AML-193 (cell line): ENCODE measurements around the gene ITPR1.
"Not testable (repeated sequence)": the region's sequence is repeated elsewhere in the genome, so short reads cannot be mapped to it uniquely, and the experiment has no call there.

Experiments
- DNase-seq, 2 experiments: peaks; one replicate each; lab custom pipeline; 2025; lab: John Stamatoyannopoulos, UW

The ITPR1 gene

DNA sequence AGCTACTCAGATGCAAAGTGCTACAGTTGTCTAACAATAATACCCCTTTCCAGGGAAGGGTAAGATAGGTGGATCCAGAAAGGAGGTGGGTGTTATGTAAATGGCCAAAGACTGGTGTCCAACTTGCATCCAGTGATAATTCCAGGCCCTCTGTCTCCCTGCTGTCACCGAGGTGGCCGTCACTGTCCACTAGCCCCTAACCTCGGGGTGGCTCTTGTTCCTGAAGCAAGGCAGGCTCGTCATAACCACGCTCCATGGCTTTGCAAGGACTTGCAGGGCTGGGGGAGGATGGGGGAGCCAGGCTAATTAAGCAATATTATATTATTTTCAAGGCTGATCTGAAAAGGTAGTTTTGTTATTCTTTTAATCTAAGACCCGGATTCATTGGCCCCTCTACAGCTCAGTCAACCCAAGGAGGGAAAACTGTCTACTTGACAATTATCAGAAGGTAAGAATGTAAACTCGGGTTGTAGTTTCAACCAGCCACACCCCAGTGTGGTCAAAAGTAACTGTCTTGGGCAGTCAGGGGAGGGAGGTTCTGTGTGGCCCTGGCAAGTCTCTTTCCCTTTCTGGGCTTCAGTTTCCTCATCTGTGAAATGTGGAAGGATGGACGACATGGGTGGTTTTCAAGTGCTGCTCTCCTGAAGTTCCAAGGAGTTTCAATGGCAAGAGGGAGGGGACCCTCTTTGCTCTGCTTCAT is 266.0 kb downstream of the ITPR1 start:
- DNase-seq, result no peak

DNA sequence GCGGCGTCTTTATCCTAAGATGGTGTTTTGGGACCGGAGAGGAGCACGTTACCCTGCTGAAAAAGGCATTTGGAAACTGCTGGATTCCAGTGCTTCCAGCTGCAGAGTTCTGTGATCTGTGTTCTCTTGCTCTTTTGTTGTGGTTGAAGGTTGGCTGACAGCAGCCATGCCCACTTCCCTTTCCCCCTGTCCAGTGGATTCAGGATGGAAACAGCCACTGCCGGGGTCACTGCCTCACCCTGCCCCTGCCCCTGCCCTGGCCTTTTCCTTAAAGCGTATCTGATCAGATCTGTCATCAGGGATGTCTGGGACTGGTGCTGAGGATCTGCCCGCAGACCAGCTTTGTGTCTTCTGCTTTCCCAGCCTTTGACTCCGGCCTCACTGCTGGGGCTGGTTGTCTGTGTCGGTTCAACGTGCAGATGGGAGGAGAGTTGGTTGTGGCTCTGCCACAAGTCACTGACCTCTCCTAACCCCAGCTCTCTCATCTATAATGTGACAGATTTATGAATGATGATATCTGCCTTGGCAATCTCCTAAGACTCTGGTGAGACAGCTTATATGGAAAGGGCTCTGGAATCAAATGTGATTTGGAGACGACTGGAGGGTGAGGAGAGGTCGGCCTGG is 266.7 kb downstream of the ITPR1 start:
- no peak for DNase-seq

DNA sequence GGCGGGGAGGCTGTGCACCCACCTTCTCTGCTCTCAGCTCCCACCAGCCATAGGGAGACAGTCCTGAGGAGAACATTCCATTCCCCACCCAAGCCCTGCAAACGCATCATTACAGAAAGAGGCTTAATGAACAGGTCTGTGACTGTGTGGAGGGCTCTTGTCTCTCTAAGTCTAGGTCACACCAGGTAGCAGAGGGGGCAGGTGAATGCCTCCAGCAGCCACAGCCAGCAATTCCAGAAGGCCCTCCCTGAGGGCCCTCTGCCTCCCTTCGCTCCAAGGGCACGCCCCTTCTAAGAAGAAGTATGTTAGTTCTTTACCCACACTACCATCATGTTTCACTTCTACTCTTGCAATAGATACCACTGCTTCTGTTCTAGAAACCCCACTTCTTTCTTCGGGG is 268.6 kb downstream of the ITPR1 start:
- DNase-seq, result no peak

DNA sequence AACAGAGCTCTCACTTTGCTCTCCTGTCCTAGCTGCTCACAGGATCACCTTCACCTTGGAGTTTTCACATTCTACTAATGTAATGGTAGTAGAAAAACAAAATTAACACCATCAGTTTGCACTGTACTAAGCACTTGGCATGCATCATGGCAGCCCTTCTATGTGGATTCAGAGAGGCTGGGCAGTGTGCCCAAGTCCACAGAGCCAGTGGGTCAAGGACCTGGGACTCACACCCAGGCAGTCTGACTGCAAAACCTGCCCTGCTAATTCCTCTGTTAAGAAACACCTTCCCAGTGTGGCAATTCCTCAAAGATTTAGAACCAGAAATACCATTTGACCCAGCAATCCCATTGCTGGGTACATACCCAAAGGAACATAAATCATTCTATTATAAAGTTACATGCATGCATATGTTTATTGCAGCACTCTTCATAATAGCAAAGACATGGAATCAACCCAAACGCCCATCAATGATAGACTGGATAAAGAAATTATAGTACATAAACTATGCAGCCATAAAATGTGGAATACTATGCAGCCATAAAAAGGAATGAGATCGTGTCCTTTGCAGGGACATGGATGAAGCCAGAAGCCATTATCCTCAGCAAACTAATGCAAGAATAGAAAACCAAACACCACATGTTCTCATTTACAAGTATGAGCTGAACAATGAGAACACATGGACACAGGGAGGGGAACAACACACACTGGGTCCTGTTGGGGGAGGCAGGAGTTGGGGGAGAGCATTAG is 269.5 kb downstream of the ITPR1 start:
- not testable (repeated sequence) for DNase-seq

DNA sequence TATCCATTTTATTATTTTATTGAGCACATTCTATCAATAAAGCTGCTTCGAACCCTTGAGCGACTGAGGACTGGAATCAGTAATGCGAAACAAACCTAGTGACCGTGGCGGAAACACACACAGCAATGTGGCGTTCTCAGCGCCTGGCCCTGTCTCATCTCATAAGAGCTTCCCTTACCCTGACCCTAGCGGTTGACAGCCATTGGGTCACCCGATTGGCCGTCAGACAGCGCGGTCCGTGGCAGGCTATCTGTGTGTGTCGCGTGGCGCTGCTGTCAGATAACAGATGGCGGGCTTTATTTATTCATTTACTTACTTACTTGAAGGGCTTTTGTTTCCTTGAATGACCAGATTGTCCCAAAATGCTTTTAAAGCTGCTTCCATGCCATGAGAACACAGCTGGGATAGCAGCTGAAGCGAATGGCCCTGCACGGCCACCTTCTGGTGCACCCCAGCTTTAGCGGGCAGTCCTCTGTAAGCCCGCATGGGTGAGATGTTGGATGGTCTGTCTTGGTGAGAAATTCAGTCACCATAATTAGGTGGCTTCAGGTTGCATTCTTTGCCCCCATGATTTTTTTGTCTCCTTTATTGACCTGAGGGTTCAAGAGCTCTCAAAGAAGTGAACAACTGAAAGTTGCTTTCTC is 270.6 kb downstream of the ITPR1 start:
- DNase-seq, result no peak

DNA sequence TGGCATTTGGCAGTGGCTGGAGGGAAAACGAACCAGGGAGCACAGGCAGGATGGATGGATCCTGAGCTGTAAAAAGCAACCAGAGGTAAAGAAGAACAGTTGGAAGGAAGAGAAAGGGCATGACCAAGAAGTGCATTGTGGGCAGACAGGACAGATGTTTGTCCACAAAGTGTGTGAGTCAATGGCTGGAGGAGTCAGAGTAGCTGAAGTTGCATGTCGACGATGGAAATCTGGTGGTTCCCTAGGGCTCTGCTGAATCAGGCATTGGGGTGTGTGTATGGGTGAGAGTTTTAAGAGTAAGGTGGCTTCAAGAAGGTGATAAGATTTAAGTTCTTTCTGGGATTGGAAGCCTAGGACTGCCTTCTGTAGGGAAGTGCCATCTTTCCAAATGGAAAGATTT is 272.1 kb downstream of the ITPR1 start:
- no peak for DNase-seq

DNA sequence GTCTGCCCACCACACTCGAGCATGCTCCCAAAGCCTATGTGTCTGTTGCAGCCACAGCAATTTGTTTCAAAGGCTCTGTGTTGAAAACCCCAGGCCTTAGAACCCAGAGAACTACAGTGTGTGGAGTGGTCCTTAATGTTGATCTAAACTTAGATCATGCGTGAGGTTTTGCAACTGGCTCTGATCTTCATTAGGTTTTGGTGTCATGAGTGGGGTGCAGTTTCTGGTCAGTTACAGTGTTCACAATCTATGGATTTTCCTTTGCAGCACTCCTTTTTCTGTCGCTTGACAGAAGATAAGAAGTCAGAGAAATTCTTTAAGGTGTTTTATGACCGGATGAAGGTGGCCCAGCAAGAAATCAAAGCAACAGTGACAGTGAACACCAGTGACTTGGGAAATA is 273.1 kb downstream of the ITPR1 start:
- no peak for DNase-seq

DNA sequence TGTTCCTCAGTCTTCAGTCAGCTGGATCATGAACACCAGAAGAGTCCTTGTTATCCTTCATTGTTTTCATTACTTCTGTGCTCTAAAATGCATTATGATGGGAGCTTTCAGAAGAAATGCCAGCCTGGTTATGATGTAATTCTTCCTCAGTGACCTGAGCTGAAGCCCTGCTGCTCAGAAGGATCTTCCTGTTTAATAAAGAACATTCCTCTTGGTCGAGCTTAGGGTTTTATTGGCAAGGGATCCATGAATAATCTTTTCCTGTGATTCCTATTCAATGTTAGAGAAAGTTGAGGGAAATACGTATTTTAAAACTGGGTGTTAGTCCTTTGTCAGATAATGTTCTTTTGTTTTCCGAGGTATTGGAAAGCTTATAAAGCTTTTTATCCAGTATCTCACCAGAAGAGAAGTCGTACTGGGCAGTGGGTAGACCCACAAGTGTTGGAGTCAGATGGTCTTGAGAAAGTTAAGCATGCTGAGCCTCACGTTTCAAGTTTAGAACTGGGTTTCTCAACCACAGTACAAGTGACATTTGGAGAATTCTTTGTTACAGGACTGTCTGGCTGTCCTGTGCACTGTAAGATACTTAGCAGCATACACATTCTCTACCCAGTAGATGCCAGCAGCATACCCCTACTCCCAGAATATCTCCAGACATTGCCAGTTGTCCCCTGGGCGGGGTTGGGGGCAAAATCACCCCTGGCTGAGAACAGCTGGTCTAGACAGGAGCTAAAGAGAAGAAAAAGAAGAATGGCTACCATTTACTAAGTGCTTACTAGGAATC is 273.8 kb downstream of the ITPR1 start:
- DNase-seq, result no peak

DNA sequence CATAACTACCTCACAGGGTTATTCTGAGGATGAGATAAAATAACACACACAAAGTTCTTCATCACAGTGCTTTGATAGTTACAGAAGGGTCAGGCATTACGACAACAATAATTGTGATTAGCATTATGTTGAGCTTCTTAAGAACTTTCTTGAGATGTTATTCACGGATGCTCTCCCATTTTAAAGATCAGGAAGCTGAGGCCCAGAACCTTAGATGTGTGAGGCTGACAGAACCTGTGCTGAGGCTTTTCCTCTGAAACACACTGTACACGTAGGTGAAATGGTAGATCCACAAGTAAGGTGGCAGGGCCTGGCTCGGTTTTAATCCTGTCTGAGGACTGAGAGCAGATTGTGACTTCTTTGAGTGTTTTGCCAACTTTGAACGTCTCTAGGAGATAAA is 274.9 kb downstream of the ITPR1 start:
- DNase-seq, result no peak

DNA sequence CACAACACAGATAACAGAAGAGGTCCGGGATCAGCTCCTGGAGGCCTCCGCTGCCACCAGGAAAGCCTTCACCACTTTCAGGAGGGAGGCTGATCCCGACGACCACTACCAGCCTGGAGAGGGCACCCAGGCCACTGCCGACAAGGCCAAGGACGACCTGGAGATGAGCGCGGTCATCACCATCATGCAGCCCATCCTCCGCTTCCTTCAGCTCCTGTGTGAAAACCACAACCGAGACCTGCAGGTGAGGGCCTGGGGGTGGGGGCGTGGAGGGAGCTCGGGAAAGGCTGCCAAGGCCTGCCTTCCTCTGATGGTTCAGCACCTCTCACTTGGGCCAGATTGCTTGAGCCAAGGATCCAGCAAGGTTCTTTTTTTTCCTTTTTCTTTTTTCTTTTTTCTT is 275.4 kb downstream of the ITPR1 start:
- DNase-seq, result no peak

DNA sequence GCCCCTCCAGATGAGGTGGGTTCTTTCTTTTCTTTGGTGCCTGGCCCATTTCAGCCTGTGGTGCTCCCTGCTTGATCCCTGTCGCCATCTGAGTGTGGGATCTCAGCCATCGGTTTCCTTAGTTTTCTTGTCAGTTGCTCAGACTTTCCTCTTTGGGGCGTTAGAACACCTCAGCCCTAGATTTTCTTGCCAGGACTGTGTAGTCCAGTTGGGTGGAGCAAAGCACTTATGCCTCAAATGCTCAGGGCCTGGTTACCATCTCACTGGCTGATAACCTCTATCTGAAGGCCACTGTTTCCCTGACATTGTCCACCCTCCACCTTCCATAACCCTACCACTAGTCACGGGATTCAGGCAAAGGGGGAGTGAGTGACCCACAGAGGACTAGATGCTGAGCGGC is 277.4 kb downstream of the ITPR1 start:
- no peak for DNase-seq

DNA sequence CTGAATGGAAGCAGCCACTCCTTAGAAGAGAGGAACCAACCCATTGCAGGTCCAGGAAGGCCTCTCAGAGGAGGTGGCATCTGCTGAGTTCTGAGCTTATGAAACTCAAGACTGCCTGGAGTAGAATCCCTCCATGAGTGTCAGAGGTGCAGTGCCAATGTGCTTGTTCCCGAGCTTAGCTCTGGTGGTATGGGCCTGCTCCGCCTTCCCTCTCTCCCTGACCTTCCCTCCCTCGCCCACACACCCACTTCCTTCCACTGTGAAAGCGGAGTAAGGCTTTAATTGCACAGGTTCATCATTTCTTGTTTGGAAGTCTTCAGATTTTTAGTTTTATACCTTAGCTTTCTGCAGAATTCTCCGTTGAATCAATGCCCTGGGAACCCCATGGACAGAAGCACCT is 278.1 kb downstream of the ITPR1 start:
- no peak for DNase-seq

DNA sequence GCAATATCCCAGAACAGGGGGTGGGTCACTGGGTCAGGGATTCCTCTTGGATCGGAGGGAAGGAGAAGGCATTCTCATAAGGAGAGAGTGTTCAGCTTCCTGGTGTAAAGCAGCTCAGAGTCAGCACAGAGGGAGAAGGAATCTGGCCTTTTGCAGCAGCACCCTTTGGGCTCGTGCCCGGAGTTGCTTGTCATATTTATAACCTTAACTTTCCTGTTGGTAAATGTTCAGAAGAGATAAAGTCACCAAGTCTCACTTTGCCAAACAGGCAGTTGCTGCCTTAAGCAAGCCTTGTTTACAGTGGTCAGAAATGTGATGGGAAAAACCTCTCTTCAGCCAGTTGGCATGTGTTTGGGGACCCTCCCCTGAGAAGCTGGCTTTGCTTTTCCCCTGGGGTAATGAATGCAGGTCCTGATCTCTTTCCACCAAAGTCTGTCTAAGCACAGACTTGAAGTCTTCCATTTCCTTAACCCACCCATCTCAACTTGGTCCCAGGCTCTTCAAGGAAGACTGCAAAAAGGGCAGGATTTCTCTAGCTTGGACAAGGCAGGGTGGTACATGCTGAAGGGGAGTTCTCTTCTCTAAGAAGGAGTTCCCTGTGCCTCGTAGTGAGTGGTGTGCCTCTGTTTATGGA is 279.1 kb downstream of the ITPR1 start:
- no peak for DNase-seq

DNA sequence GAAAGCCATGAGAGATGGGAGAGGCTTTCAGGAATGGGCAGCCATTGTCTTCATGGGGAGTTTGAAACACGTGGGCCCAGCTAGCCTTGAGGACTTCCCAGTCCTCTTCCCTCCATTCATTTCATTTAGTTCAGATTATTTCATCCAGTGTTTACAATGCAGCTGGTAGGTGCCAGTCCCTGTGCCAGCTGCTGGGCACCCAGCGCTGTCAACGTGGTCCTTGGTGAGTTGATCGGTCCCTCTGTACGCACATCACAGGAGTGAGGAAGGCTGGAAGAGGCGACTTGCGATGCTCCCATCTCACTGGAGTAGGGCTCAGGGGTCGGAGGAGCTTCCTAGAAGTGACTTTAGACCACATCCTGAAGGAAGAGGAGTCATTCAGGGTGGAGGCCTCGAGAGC is 279.7 kb downstream of the ITPR1 start:
- no peak for DNase-seq

DNA sequence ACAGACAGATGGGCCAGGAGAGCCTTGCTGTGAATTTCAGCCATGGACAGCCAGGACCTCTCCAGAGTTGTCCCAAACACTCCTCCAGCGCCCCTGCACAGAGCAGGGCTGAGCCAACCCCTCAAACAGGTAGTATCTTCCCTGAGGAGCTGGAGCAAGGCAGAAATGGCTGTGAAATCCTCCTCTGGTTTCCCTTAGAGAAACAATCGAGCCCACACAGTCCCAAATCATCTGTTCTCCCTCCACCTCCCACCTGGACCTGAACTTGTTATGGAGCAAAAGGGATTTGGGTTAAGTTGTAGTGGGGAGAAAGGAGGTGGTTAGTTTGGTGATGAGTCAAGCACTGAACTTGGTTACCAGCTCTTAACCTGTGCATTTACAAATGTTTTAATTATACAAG is 280.4 kb downstream of the ITPR1 start:
- DNase-seq, result no peak

DNA sequence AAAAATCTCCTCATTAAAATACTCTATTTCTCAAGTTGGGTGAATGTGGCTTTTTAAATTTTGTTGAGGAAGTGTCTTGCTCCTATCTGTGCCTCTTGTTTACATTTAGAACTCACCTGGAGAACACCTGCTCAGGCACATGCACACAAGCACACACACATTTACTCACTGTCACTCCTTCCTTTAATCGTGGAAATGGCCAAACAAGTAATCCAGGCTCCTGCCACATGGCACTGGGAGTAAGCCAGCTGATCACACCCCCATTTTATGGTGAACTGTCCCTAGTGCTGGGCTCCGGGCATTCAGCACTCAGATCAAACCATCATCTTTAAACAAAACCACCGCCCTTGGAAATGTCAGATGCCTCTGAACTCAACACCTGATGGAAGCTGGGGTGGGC is 281.4 kb downstream of the ITPR1 start:
- no peak for DNase-seq

DNA sequence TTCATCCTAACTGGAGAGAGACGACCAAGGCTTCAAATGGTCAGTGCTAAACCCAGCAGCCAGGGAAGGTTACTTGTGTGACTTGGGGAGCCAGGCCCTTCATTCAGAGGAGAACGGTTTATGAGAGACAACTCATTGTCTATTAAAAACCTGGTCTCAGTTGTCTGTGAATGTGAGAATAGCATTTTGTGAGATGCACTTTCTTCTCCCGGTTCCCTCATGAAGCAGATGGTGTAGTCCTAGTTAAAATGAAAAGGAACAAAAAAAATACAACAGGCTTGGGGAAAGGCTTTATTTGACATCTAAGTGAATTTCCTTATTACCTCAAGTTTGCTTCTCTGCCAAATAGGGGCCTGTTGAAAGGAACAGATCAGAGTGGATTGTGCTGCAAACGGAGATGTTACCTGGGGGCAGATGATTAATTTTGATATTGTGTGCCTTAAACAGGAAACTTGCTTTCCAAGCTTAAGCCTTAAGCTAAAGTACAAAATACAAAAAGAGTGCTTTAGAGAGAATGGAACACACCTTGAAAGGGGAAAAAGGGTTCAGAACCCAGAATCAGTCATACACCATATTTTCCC is 283.3 kb downstream of the ITPR1 start:
- DNase-seq, result no peak

DNA sequence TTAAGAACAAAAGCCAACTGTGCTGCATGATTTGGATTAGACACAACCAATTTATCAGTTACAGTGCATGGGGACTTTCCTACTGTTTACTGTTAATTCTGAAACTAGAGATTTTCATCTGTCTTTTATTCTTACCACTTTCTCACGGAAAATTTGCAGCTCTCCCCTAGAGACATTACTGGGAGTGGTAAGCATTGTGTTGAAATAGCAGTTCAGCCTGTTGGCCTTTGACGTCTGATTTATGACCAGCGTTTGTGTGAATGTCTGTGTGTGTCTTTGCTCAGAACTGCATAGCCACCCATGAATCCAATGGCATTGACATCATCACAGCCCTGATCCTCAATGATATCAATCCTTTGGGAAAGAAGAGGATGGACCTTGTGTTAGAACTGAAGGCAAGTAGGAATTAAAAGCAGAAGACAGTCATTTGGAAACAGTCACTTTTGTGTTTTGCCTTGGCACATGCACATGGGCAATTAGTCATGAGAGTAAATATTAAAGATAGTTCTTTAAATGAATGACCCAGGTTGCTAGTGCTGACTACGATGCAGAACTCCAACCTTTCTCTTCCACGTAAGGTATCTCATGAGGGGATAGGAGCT is 283.9 kb downstream of the ITPR1 start:
- no peak for DNase-seq

DNA sequence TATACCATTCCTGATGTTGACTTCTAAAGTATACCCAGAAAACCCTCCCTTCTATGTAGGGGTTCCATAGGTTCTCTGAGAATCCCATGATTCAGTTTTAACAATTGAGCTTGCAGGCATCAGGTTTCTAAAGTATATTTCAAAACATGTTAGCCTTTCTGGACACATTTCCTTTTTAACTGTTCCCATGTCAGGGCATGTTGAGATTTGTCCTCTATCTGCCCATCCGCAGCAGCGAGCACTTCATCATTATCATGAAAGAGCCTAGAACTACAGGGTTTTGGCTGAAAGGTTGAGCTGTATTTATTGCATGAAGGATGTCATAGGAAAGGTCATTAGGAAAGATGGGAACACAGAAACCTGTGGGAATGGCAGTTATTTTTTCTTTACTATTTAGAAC is 285.0 kb downstream of the ITPR1 start:
- no peak for DNase-seq

DNA sequence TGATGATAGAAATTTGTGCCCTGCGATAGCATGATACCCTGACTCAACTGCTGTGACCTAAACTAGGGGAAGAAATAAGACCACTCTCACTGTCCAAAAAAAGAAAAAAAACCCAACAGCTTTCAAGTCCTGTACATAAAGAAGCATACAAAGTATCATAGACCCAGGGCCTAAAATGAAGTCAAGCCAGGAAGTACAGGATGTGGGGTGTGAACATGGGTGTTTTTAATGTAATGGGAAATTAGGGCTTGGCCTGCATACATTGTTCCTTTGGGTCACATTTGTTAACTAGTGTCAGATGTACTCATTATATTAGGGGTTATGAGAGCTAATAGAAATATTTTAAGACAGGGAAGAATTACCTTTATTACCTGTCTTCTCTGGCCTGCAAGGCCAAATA is 285.6 kb downstream of the ITPR1 start:
- no peak for DNase-seq

DNA sequence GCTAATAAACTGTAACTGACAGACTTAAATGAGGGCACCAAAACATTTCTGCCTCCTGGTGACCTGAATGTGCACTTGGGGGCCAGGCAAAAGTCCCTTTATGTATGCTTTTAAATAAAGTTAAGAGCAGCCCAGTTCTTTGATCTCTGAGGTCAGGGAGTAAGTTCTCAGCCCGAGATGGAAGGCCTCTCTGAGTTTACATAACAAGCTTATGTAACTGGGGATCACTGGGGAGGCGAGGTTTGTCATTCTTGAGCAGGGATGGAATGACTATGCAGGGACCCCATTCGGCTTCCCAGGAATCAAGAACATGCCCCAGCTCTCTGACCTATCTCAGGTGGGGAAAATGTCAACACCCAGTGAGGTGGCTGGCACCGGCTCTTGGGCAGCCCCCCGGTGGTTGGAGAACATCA is 287.4 kb downstream of the ITPR1 start:
- no peak for DNase-seq
